Measurements from ENCODE around the gene MYO15B. TPM values are rescaled to one million over a fixed set of nuclear protein-coding genes. Genes with fewer than 3 reads are reported as not detected.
"Not testable (repeated sequence)": the region's sequence is repeated elsewhere in the genome, so short reads cannot be mapped to it uniquely, and the experiment has no call there.

MYO15B gene
- total and polyA plus RNA-seq, 4 experiments from 2014 or later = 0.89 to 83.7 (median 75.1) TPM; not detected in 1

DNA sequence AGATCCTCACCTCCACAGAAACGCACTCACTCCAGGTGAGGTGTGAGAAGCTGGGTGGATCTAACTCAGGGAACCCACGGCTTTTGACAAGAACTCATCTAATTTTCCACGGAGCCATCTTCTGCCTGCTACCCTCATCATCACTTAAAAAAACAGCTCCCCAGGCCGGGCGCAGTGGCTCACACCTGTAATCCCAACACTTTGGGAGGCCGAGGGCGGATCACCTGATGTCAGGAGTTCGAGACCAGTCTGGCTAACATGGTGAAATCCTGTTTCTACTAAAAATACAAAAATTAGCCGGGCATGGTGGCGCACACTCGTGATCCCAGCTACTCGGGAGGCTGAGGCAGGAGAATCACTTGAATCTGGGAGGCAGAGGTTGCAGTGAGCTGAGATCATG, 50.4 kb downstream of the MYO15B start:
- intact Hi-C loops (cut with micrococcal nuclease); H3K27ac Mint-ChIP-seq; H3K36me3 Mint-ChIP-seq; DNase-seq; H3K4me3 ChIP-seq (ENCODE audit: low read length in 2 of 2); H3K27me3 ChIP-seq (ENCODE audit: insufficient read depth, low read length); POLR2A ChIA-PET (ENCODE audit: partially characterized antibody); H3K27ac ChIP-seq (ENCODE audit: low read depth, low read length); H3K36me3 ChIP-seq (ENCODE audit: insufficient read depth, low read length); H3K9me3 Mint-ChIP-seq; H3K27me3 Mint-ChIP-seq; H3K4me3 Mint-ChIP-seq; H3K9me3 ChIP-seq (ENCODE audit: control insufficient read depth in 1 of 2, low read length in 2 of 2): not testable (repeated sequence)
- peaks cover 11% of the 10 kb centered on the region for H3K4me1 ChIP-seq (ENCODE audit: insufficient read depth, low read length)
- CTCF ChIA-PET (ENCODE audit: partially characterized antibody) = interaction anchor here (1.5 kb wide), 1 partner anchor 13 kb away, joined by 4 read pairs; no protein-coding TSS in a partner anchor
- H3K4me1 Mint-ChIP-seq = peaks cover 2 to 11% (median 6%) of the 10 kb centered on the region in 4 donors

DNA sequence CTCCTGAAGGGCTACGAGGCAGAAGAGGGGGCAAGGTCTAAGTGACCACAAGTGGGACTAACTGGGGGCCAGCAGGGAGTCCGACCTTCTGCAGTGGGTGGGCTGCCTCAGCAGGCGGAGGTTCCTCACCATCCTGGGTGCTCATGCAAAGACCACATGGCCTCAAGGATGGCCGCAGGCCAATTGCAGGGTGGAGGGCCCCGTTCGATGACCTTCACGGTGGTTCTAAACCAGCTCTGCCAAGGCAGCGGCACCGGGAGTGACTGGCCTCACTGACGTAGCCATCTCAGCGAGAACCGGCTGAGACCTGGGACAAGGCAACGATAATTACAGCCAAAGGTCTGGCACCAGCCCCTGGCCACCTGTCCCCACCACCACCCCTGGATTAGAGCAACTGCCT, 51.3 kb downstream of the MYO15B start:
- CTCF ChIA-PET (ENCODE audit: partially characterized antibody) = interaction anchor here (0.8 to 1.5 kb wide), 3 partner anchors 13 to 110 kb away, joined by 3 to 4 read pairs (median 4); no protein-coding TSS in a partner anchor
- Histone ChIP-seq H3K36me3 (ENCODE audit: insufficient read depth, low read length) (no peaks in the 10 kb centered on the region), H3K9me3 (ENCODE audit: control insufficient read depth in 1 of 2, low read length in 2 of 2) (no peaks in the 10 kb centered on the region), H3K4me3 (ENCODE audit: low read length in 2 of 2) (no peak overlapping the region), H3K4me1 (ENCODE audit: insufficient read depth, low read length) (peaks cover 3% of the 10 kb centered on the region), H3K27ac (ENCODE audit: low read depth, low read length) (no peak overlapping the region), H3K27me3 (ENCODE audit: insufficient read depth, low read length) (no peaks in the 10 kb centered on the region)
- no peak overlapping the region for H3K27ac Mint-ChIP-seq
- DNase-seq = no peak
- H3K9me3 Mint-ChIP-seq = no peaks in the 10 kb centered on the region
- H3K27me3 Mint-ChIP-seq = no peaks in the 10 kb centered on the region
- POLR2A ChIA-PET (ENCODE audit: partially characterized antibody) = no interaction called here
- peaks cover 1 to 3% of the 10 kb centered on the region in 2 donors for H3K36me3 Mint-ChIP-seq
- peaks cover under 1 to 2% (median 2%) of the 10 kb centered on the region in 4 donors for H3K4me1 Mint-ChIP-seq
- no peak overlapping the region for H3K4me3 Mint-ChIP-seq
- intact Hi-C loops (cut with micrococcal nuclease) = no loop called here

DNA sequence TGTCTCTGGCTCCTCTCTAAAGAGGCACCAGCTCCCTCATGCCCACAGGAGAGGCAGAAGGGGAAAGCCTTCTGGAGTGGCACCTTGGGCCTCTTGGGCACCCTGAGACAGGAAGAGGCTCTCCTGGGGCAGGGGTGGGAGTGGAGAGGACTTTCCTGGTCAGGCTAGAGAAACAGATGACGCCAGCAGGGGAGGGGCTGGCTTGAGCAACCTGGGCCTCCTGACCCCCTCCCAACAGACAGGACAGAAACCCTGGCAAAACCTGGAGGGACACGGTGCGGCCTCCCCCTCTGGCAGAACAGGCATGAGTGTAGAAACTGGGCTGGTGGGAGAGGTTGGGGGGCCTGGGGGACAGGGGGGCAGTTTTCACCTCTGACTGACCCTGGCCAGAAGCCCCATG, 51.7 kb downstream of the MYO15B start:
- intact Hi-C loops (cut with micrococcal nuclease) = no loop called here
- POLR2A ChIA-PET (ENCODE audit: partially characterized antibody) = no interaction called here
- Histone ChIP-seq H3K9me3 (ENCODE audit: control insufficient read depth in 1 of 2, low read length in 2 of 2) (no peaks in the 10 kb centered on the region), H3K4me3 (ENCODE audit: low read length in 2 of 2) (no peak overlapping the region), H3K27ac (ENCODE audit: low read depth, low read length) (no peak overlapping the region), H3K27me3 (ENCODE audit: insufficient read depth, low read length) (no peaks in the 10 kb centered on the region), H3K36me3 (ENCODE audit: insufficient read depth, low read length) (no peaks in the 10 kb centered on the region), H3K4me1 (ENCODE audit: insufficient read depth, low read length) (no peaks in the 10 kb centered on the region)
- Mint-ChIP-seq H3K4me3 (no peak overlapping the region), H3K36me3 (peaks cover 1 to 3% of the 10 kb centered on the region in 2 donors), H3K9me3 (no peaks in the 10 kb centered on the region), H3K27me3 (no peaks in the 10 kb centered on the region), H3K27ac (no peak overlapping the region), H3K4me1 (no peaks in the 10 kb centered on the region)
- CTCF ChIA-PET (ENCODE audit: partially characterized antibody) = interaction anchor here (0.8 to 1.3 kb wide), 2 partner anchors 38 to 110 kb away, joined by 3 to 4 read pairs; no protein-coding TSS in a partner anchor
- DNase-seq = no peak

DNA sequence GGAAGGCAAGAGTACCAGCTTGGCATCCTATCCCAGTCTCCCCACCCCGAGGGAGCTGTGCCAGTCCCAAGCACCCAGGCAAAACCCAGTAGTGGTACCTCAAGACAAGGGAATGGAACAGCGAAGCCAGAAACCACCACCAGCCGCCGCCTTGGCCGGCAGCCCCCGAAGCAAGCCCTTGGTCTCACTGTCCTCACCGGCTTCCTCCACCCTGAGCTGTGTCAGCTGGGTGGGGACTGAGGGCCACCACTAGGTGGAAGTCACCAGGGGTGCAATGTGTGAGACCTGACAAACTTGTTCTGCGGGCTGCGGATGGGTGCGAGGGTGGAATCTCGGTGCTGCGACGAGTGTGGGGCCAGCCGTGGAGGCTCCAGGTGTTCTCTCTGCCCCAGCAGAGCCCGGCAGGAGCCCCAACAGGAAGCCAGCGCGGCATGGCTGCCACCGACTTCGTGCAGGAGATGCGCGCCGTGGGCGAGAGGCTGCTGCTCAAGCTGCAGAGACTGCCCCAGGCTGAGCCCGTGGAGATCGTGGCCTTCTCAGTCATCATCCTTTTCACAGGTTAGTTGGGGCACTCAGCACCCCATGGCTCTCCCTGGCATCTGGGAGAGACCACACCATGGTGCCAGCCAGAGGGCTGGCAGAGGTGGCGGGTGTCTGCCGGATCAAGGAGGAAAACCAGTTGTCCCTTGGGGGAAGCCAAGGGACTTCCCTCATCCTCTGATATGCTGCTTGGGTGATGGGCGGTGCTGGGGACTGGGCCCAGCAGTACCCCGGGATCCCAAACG, 52.4 kb downstream of the MYO15B start:
- H3K36me3 ChIP-seq (ENCODE audit: insufficient read depth, low read length) = no peaks in the 10 kb centered on the region
- H3K27ac Mint-ChIP-seq = no peak overlapping the region
- intact Hi-C loops (cut with micrococcal nuclease) = no loop called here
- no peak overlapping the region for H3K27ac ChIP-seq (ENCODE audit: low read depth, low read length)
- H3K9me3 ChIP-seq (ENCODE audit: control insufficient read depth in 1 of 2, low read length in 2 of 2) = no peaks in the 10 kb centered on the region
- H3K36me3 Mint-ChIP-seq = peaks cover 1 to 3% of the 10 kb centered on the region in 2 donors
- no peak overlapping the region for H3K4me3 ChIP-seq (ENCODE audit: low read length in 2 of 2)
- H3K27me3 ChIP-seq (ENCODE audit: insufficient read depth, low read length) = no peaks in the 10 kb centered on the region
- DNase-seq = no peak
- ChIA-PET CTCF (ENCODE audit: partially characterized antibody) (interaction anchor here (0.8 to 6.8 kb wide), 5 partner anchors 5 to 113 kb away, joined by 3 to 48 read pairs (median 4); partner anchors contain the start of gene SMIM5), POLR2A (ENCODE audit: partially characterized antibody) (no interaction called here)
- no peaks in the 10 kb centered on the region for H3K4me1 ChIP-seq (ENCODE audit: insufficient read depth, low read length)
- H3K27me3 Mint-ChIP-seq = no peaks in the 10 kb centered on the region
- H3K4me3 Mint-ChIP-seq = no peak overlapping the region
- no peaks in the 10 kb centered on the region for H3K4me1 Mint-ChIP-seq
- H3K9me3 Mint-ChIP-seq = no peaks in the 10 kb centered on the region

DNA sequence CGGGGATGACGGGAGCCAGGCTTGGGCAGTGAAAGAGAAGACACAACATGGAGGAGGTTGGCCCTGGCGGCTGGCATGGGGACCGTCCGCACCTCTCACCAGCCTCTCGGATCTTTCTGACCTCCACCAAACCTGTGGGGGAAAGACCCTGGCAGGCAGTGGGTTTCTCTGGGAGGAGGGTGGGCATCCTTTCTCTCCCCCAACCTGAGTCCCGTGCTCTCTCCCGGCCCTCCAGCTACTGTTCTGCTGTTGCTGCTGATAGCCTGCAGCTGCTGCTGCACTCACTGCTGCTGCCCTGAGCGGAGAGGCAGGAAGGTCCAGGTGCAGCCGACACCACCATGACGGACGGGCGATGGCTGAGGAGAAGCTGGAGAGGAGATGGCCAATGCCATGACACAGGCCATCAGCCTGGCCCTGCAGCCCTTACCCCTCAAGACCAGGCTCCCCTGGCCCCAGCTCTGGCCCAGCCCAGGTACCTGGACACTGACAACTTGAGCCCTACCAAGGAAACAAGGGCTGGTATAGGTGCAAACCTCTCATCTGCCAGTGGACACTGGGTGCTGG, 53.0 kb downstream of the MYO15B start:
- H3K27ac ChIP-seq (ENCODE audit: low read depth, low read length) = no peak overlapping the region
- no peaks in the 10 kb centered on the region for H3K4me1 ChIP-seq (ENCODE audit: insufficient read depth, low read length)
- no peak for DNase-seq
- H3K36me3 ChIP-seq (ENCODE audit: insufficient read depth, low read length) = no peaks in the 10 kb centered on the region
- no peak overlapping the region for H3K4me3 Mint-ChIP-seq
- H3K9me3 ChIP-seq (ENCODE audit: control insufficient read depth in 1 of 2, low read length in 2 of 2) = no peaks in the 10 kb centered on the region
- H3K4me1 Mint-ChIP-seq = no peaks in the 10 kb centered on the region
- H3K9me3 Mint-ChIP-seq = no peaks in the 10 kb centered on the region
- H3K36me3 Mint-ChIP-seq = peaks cover 3 to 5% of the 10 kb centered on the region in 2 donors
- no peaks in the 10 kb centered on the region for H3K27me3 ChIP-seq (ENCODE audit: insufficient read depth, low read length)
- CTCF ChIA-PET (ENCODE audit: partially characterized antibody) = interaction anchor here (1.5 to 6.8 kb wide), 5 partner anchors 6 to 113 kb away, joined by 3 to 48 read pairs (median 5); partner anchors contain the start of gene SMIM5
- H3K4me3 ChIP-seq (ENCODE audit: low read length in 2 of 2) = no peak overlapping the region
- no peak overlapping the region for H3K27ac Mint-ChIP-seq
- POLR2A ChIA-PET (ENCODE audit: partially characterized antibody) = interaction anchor here (1.0 kb wide), 1 partner anchor 31 kb away, joined by 3 read pairs; no protein-coding TSS in a partner anchor
- intact Hi-C loops (cut with micrococcal nuclease) = no loop called here
- H3K27me3 Mint-ChIP-seq = no peaks in the 10 kb centered on the region

- Mint-ChIP-seq H3K27ac (no peak overlapping the region), H3K9me3 (no peaks in the 10 kb centered on the region), H3K4me3 (no peak overlapping the region), H3K36me3 (peaks cover 3 to 6% of the 10 kb centered on the region in 2 donors), H3K27me3 (no peaks in the 10 kb centered on the region), H3K4me1 (peaks cover 0 to 5% (median 0%) of the 10 kb centered on the region in 4 donors)
- intact Hi-C loops (cut with micrococcal nuclease) = no loop called here
- Histone ChIP-seq H3K27ac (ENCODE audit: low read depth, low read length) (no peak overlapping the region), H3K4me1 (ENCODE audit: insufficient read depth, low read length) (no peaks in the 10 kb centered on the region), H3K9me3 (ENCODE audit: control insufficient read depth in 1 of 2, low read length in 2 of 2) (no peaks in the 10 kb centered on the region), H3K27me3 (ENCODE audit: insufficient read depth, low read length) (no peaks in the 10 kb centered on the region), H3K36me3 (ENCODE audit: insufficient read depth, low read length) (no peaks in the 10 kb centered on the region), H3K4me3 (ENCODE audit: low read length in 2 of 2) (no peak overlapping the region)
- CTCF ChIA-PET (ENCODE audit: partially characterized antibody) = interaction anchor here (1.5 to 6.8 kb wide), 5 partner anchors 7 to 112 kb away, joined by 3 to 48 read pairs (median 5); partner anchors contain the start of gene SMIM5
- DNase-seq = no peak
- POLR2A ChIA-PET (ENCODE audit: partially characterized antibody) = interaction anchor here (1.0 kb wide), 1 partner anchor 30 kb away, joined by 3 read pairs; no protein-coding TSS in a partner anchor
Measured at GRCh38 chr17:75641343-75641742, 53.7 kb downstream of the MYO15B start.

DNA sequence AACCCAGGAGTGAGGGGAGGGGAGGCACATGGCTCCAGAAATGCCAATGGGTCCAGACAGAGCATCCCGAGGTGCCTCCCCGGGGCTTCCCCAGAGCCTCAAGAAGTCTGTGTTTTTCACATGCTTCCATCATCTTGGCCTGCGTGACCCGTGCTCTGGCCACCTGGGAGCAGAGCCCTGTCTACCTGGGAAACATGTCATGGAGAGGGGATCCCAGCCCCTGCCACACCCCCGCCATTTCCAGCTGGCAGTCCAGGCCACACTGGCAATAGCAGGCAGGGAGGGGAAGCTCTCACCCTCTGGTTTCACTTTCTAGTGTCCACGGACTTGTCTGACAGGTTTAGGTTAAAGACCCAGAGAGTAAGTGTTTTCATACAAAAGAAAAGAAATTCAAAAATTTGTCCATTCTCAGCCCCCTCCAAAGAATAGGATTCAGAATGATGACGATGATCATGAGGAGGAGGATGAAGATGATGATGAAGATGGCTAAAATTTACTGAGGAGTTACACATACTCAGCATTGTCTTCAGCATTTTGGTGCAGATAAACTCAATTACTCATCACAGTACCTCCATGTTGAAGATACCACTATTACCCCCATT, 54.7 kb downstream of the MYO15B start:
- ChIA-PET CTCF (ENCODE audit: partially characterized antibody) (interaction anchor here (1.9 to 6.8 kb wide), 2 partner anchors 8 to 106 kb away, joined by 7 to 48 read pairs; partner anchors contain the start of gene SMIM5), POLR2A (ENCODE audit: partially characterized antibody) (no interaction called here)
- H3K27me3 ChIP-seq (ENCODE audit: insufficient read depth, low read length) = no peaks in the 10 kb centered on the region
- Mint-ChIP-seq H3K9me3 (no peaks in the 10 kb centered on the region), H3K27me3 (no peaks in the 10 kb centered on the region), H3K36me3 (peaks cover 3 to 6% of the 10 kb centered on the region in 2 donors), H3K27ac (no peak overlapping the region), H3K4me1 (peaks cover 0 to 9% (median 0%) of the 10 kb centered on the region in 4 donors), H3K4me3 (no peak overlapping the region)
- no peak overlapping the region for H3K4me3 ChIP-seq (ENCODE audit: low read length in 2 of 2)
- no peak for DNase-seq
- no peaks in the 10 kb centered on the region for H3K9me3 ChIP-seq (ENCODE audit: control insufficient read depth in 1 of 2, low read length in 2 of 2)
- no peak overlapping the region for H3K27ac ChIP-seq (ENCODE audit: low read depth, low read length)
- H3K4me1 ChIP-seq (ENCODE audit: insufficient read depth, low read length) = no peaks in the 10 kb centered on the region
- H3K36me3 ChIP-seq (ENCODE audit: insufficient read depth, low read length) = peaks cover 3% of the 10 kb centered on the region
- intact Hi-C loops (cut with micrococcal nuclease) = no loop called here
